HG02798 (cell line): ENCODE data around the gene E2F6.
A peak's percentile ranks its signal among the peaks of the same experiment; 100 is the strongest.

Source experiments
- ATAC-seq: cut with Tn5 transposase; IDR thresholded peaks from one replicate; pipeline ENCODE4 v1.9.1; 2021; ENCODE audit warnings: mild to moderate bottlenecking; ENCODE audit not compliant: unreplicated experiment, poor library complexity

The E2F6 gene

DNA sequence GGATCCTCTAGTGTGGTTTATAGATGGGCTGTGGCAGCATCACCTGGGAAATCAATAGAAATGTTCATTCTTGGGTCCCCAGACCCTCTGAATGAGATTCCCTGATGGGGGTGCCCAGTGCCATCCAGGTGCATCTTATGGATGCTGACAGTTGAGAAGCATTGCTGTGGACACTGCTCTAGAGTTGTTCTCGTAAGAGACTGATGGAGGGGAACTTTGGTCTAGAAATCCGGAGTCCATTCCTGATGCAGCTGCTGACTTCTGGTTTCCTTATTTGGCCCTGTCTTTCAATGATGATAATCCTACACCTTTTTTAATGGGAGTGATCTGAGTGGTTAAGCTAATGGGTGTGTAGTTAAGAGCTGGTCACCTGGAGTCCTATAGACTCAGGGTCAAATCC lies 28.3 kb upstream of the E2F6 start:
- no peak for ATAC-seq

GRCh38 chr2:11493282-11493681 lies 27.3 kb upstream of the E2F6 start:
- no peak for ATAC-seq

DNA sequence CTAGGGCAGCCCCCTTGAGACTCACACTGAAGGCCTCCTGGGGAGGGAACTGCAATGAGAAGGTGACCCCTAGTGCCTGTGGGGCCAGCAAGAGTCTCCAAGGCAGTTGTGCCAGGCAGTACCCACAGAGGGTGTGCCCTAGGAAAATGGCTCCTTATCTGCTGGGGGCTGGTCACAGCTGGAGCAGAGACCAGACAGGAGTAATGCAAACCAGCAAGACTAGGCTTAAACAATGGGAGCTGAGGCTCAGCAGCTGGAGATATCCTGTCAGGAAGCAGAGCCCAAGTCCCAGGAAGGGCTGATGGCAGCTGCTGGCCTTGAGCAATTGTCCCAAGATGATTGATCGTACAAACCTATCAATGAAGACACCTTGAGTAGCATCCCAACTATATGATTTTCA lies 26.8 kb upstream of the E2F6 start:
- ATAC-seq: no peak

DNA sequence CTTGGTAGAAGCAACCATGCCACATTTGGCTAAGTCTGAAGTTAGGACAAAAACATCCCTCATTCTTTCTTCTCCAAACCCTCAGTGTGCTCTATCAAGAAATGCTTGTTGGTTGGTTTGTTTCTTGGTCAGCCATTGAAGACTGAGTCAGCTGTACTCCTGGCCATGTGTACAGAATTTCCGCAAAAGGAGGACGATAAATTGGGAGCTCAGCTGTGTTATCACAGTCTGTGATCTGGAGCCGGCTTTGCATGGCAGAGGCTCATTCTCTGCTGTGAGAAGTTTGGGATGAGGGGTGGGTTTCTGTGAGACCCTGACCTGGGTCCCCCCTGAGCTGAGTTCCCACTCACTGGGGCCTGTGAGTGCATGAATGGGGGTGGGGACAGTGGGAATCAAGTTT lies 26.3 kb upstream of the E2F6 start:
- no peak for ATAC-seq

- no peak for ATAC-seq
Measured at GRCh38 chr2:11491348-11491933, 25.5 kb upstream of the E2F6 start.

- ATAC-seq: no peak
Measured at GRCh38 chr2:11490194-11490593, 24.2 kb upstream of the E2F6 start.

DNA sequence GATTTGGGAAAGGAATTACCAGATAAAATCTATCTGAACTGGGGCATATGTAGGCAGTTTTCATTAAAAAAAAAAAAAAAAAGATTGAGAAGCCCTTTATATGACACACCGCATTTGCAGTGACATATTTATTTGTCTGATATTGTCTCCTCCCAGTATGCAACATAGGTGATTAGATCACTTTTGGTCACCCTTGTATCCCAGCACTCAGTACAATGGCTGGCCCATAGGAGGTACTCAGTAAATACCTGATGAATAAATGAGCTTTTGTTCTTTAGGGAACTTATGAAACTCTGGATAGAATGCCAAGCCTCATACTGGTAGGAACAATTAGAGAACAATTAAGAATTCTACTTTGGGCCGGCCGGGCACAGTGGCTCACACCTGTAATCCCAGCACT lies 22.8 kb upstream of the E2F6 start:
- ATAC-seq: no peak

- ATAC-seq: no peak
Measured at GRCh38 chr2:11483806-11484617, 18.1 kb upstream of the E2F6 start.

DNA sequence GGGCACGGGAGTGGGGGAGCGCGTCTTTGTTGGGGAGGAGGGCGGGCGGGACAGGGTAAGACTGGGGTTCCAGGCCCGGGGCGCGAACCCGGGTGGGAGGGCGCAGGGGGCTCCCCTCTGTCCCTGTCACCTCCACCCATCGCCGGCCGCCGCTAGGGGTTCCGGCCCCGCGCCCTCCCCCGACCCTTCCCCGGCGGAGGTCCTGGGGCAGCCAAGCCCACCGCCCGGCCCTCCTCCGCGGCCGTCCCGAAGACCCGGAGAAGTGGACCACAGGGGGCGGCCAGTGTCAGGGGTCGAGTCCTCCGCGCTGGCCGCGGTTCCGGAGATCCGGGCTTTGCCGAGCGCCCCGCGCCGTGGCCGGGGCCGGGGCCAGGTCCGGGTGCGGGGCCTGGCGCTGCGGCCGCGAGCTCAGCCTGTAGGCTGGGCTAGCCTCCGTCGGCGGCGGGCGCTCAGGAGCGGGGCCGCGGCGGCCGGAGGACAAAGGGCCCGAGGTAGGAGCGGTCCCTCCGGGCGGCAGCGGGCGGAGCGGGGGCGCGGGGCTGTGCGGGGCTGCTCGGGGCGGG lies 16.6 kb upstream of the E2F6 start:
- peak; percentile 28 for ATAC-seq

DNA sequence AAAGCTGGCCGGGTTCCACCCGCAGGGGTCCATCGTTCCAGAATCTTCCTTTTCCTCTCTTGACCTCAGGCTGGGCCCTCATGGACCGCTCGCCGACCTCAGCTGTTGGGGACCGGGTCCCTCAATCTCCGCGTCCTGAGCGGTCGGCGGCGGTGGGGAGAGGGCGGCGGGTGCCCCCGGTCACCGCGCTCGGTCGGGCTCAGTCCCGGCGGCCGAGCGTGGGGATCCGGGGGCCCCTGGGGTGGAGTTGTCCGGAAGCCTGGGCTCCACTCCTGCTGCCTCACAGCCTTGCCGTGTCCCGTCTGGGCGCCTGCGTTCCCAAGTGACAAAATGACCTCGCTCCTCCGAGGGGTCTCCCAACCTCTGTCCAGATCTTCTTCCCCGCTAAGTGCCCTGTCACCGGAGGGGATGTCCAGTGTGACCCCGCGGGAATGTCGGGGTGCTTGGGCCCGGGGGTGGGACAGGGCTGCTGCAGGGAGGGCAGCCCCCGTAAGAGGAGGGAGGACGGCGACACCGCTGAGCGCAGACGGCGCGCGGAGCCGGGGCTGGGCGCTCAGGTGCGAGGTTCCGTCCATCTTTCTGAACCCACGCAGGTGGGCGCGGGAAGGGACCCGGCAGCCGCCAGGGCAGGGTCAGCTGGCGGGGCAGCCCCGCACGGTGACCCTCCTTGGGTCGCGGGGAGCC lies 16.0 kb upstream of the E2F6 start:
- ATAC-seq: no peak

DNA sequence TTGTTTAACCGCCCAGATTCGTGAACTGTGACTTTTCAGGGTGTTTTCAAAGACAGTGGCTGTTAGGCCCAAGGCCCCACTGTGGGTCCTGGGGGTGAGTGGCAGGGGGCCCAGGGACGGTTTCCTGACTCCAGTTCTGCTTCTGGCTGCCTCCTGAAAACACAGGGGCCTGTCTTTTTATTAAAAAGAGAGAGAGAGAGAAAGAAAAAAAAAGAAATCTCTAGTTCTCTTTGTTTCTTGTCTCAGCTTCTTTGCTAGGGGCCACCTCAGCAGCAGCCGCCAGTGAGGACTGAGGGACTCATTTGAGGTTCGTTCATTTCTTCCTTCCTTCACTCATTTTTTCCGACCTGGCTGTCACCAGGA lies 15.4 kb upstream of the E2F6 start:
- no peak for ATAC-seq

GRCh38 chr2:11480859-11481258 lies 14.9 kb upstream of the E2F6 start:
- no peak for ATAC-seq

- no peak for ATAC-seq
Measured at GRCh38 chr2:11480406-11480805, 14.4 kb upstream of the E2F6 start.

- ATAC-seq: no peak
Measured at GRCh38 chr2:11478899-11479605, 13.1 kb upstream of the E2F6 start.

DNA sequence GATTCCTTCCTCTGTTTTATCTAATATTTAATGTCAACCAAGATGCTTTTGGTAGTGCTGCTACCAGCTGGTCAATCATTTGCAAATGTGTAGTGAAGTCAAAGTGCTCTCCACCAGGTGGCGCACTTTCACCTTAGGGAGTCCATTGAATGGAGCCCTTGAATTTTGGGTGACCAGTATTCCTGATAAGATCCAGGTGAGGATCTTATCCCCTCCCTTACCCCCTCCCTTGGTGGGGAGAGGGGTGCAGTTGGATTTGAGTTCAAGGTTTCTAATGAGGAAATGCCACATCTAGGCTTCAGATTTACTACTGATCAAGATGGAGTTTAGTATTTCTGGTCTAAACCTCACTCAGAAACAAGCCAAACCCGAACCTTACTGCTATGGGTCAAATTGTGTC lies 12.0 kb upstream of the E2F6 start:
- ATAC-seq: peak; percentile 83

DNA sequence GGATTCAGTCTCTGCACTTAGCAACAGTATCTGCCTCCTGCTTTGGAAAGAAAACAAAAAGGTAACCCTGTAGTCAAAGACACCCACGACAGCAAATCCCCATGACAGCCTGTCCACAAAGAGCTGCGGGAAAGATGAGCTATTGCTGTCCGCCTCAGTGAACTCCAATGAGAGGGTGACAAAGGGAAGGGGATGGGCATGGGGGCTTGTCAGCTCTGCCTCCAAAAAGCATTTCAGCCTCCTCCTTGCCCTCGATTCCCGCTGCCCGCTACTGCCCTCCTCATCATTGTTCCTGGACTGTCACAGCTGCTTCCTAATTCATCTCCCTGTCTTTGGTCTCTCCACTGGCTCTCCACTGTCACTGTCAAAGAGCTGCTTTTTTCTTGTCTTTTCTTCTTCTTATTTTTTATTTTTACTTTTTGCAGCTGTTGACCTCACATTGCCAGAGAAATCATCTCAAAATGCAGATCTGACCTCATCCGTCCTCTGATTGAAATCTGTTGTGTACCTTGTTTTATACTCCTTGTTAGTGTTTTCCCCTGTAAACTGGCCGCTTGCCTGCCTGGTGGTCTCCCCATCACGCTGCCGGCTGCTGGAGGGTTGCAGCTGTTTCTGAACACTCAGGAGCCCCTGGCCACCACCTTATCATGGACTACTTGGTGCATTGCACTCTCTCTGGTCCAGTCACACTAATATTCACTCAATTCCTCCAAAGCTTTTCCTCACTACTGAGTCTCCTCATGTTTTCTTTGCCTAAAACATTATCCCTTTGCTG lies 7.9 kb upstream of the E2F6 start:
- ATAC-seq: no peak

GRCh38 chr2:11467749-11468148 lies 1.8 kb upstream of the E2F6 start:
- no peak for ATAC-seq

GRCh38 chr2:11467129-11467649 lies 1.2 kb upstream of the E2F6 start:
- no peak for ATAC-seq

DNA sequence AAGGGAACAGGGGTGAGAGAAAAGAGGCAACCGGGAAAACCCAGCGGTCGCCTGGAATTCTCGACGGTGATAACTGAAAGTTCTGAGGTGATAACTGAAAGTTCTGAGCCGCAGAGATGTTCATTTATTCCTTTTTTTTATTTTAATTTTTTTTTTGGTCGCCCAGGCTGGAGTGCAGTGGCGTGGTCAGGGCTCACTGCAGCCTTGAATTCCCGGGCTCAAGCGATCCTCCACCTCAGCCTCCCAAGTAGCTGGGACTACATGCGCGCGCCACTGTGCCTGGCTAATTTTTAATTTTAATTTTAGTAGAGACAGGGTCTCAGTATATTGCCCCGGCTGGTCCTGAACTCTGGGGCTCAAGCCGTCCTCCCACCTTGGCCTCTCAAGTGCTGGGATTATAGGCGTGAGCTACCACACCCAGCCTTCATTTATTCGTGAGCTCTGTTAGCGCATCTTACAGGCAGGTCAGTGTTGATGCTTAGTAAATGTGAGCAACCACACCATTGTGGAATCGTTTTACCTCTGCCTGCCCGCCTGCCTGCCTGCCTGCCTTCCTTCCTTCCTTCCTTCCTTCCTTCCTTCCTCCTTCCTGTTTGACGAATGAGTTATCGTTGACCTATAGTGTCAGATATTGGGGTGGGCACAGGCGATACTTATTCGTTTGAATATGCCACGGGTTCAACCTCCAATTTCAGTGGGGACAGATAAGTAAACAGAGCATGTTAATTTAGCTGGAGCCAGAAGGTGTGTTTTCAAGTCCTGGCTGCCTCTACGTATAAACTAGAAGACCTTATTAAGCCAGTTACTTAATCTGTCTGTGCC lies 557 bp upstream of the E2F6 start:
- peak; percentile 36 for ATAC-seq
